GM19372 (cell line): Measurements from ENCODE around the gene MADD.

Experiments used
- ATAC-seq: cut with Tn5 transposase; IDR thresholded peaks from one replicate; pipeline ENCODE4 v1.9.1; 2021; ENCODE audit warnings: mild to moderate bottlenecking, low read depth, moderate library complexity; ENCODE audit not compliant: unreplicated experiment

Gene MADD

GRCh38 chr11:47269829-47270305 is at the start of gene MADD:
MADD (plus strand) TSS chr11:47270133.
- ATAC-seq = peak; percentile 74

GRCh38 chr11:47220401-47220821 is 49.5 kb upstream of the MADD start:
- ATAC-seq = no peak

GRCh38 chr11:47222696-47223095 is 47.2 kb upstream of the MADD start:
- ATAC-seq = no peak

- peak; percentile 67 for ATAC-seq
These were observed 44.2 kb upstream of the MADD start for GRCh38 chr11:47225552-47226400.

GRCh38 chr11:47229161-47229560 is 40.8 kb upstream of the MADD start:
- ATAC-seq = no peak

- ATAC-seq = no peak
These were observed 36.9 kb upstream of the MADD start for GRCh38 chr11:47233051-47233450.

- no peak for ATAC-seq
These were observed 35.8 kb upstream of the MADD start for GRCh38 chr11:47233989-47234668.

GRCh38 chr11:47234669-47235100 is 35.2 kb upstream of the MADD start:
- no peak for ATAC-seq

- ATAC-seq = no peak
These were observed 34.8 kb upstream of the MADD start for GRCh38 chr11:47235163-47235562.

- ATAC-seq = no peak
These were observed 33.5 kb upstream of the MADD start for GRCh38 chr11:47236482-47236881.

GRCh38 chr11:47239852-47240251 is 30.1 kb upstream of the MADD start:
- ATAC-seq = no peak

GRCh38 chr11:47241841-47242301 is 28.1 kb upstream of the MADD start:
- ATAC-seq = no peak

GRCh38 chr11:47242596-47243192 is 27.2 kb upstream of the MADD start:
- no peak for ATAC-seq

GRCh38 chr11:47243454-47243853 is 26.5 kb upstream of the MADD start:
- ATAC-seq = no peak

- no peak for ATAC-seq
These were observed 25.2 kb upstream of the MADD start for GRCh38 chr11:47244448-47245350.

GRCh38 chr11:47245611-47246357 is 24.1 kb upstream of the MADD start:
- no peak for ATAC-seq

GRCh38 chr11:47247502-47247901 is 22.4 kb upstream of the MADD start:
- no peak for ATAC-seq

GRCh38 chr11:47248304-47248663 is 21.6 kb upstream of the MADD start:
- peak; percentile 30 for ATAC-seq

- peak; percentile 88 for ATAC-seq
These were observed 21.1 kb upstream of the MADD start, which contains the start of gene ACP2 for GRCh38 chr11:47248664-47249377. ACP2 (minus strand) TSS chr11:47248814; CDS start chr11:47248789, 25 bp downstream.
